Fibroblast of lung (primary cell): ENCODE results near the gene CBL.

Experiments used
- EZH2 ChIP-seq: IDR thresholded peaks from 2 replicates; pipeline ENCODE4 v1.5.1; 2012; ENCODE audit warnings: low read length, control low read depth, mild to moderate bottlenecking; ENCODE audit errors: missing control alignments
- TF ChIP-seq, protein P1 (sequence below), 2 donors: IDR thresholded peaks in 1 of 2; conservative IDR thresholded peaks in 1 of 2; 1 replicate in 1 of 2; 2 replicates in 1 of 2; pipeline ENCODE4 v1.5.1; 2011 to 2012; ENCODE audit warnings: low read length in 2 of 2, control low read depth in 1 of 2, inconsistent platforms in 1 of 2, low read depth in 1 of 2, mild to moderate bottlenecking in 1 of 2

DNA sequence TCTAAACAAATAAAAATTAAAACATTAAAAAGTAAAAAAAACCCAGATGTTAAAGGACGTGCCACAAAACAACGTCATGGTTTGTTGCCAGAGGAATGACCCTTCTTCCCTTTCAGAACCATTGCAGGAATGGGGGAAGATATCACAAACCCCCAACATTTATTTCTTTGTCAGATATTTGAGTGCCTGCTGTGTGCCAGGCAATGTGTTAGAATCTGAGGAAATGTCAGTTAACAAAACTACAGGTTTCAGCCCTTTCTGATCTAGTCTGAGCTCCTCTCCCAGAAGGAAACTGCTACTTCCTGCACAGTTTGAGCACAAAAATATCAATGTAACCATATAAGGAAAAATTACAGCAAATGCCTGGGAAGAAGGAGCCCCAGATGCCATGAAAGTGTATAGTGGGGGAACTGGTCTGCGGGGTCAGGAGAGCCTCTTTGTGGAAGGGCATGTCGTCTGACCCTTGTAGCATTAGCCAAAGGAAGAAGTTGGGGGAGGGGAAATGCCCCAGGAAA lies 27.9 kb upstream of the CBL start:
- TF ChIP-seq, protein P1, sequence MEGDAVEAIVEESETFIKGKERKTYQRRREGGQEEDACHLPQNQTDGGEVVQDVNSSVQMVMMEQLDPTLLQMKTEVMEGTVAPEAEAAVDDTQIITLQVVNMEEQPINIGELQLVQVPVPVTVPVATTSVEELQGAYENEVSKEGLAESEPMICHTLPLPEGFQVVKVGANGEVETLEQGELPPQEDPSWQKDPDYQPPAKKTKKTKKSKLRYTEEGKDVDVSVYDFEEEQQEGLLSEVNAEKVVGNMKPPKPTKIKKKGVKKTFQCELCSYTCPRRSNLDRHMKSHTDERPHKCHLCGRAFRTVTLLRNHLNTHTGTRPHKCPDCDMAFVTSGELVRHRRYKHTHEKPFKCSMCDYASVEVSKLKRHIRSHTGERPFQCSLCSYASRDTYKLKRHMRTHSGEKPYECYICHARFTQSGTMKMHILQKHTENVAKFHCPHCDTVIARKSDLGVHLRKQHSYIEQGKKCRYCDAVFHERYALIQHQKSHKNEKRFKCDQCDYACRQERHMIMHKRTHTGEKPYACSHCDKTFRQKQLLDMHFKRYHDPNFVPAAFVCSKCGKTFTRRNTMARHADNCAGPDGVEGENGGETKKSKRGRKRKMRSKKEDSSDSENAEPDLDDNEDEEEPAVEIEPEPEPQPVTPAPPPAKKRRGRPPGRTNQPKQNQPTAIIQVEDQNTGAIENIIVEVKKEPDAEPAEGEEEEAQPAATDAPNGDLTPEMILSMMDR (conservative IDR thresholded peaks at IDR 0.05 in 1 of 2, IDR thresholded peaks at IDR 0.05 in 1 of 2; ENCODE audit: low read depth in 1 of 2, low read length in 2 of 2), result no peak
- no peak for TF ChIP-seq EZH2
